HCT116 (cell line): ENCODE measurements around the gene SMIM24. TPM values are rescaled to one million over a fixed set of nuclear protein-coding genes. Genes with fewer than 3 reads are reported as not detected.

ENCODE experiments used
- ATAC-seq: fragments of 200-7000 bp; cut with Tn5 transposase; 2 replicates; pipeline ENCODE4 v1.9.1; 2020; ENCODE audit warnings: mild to moderate bottlenecking, moderate library complexity
- BruUV-seq: library from RNA; stranded (reverse); fragments of 400-500 nt; replicated peaks from 2 replicates; lab custom pipeline; 2021; lab: Mats Ljungman, UMichigan
- CTCF ChIA-PET: fragments of 300-600 bp; sonication (Branson Sonifier 250); formaldehyde crosslinking; loops from one replicate; lab custom pipeline; 2021; ENCODE audit warnings: antibody characterized with exemption; lab: Charles Lee
- POLR2A ChIA-PET: fragments of 300-600, 350-600 bp; sonication (Branson Sonifier 250); formaldehyde crosslinking; loops from one replicate; lab custom pipeline; 2021; ENCODE audit warnings: antibody characterized with exemption; lab: Charles Lee
- RAD21 ChIA-PET, 2 experiments: fragments of 300-600 bp; sonication (Branson Sonifier 250); formaldehyde crosslinking; loops; one replicate each; lab custom pipeline; 2023; ENCODE audit warnings: low total read pairs in 2 of 2; ENCODE audit not compliant: uncharacterized antibody in 2 of 2, unreplicated experiment in 2 of 2, low non-redundant PET in 1 of 2; lab: Charles Lee
- DNase-seq: peaks from one replicate; pipeline ENCODE4 v3.0.0-alpha.2; 2010; ENCODE audit warnings: low read depth, low spot score
- H2AFZ ChIP-seq: fragments of 200-600 bp; shearing (Covaris generic), sonication (generic); 2 replicates; pipeline ENCODE4 v1.6.1; 2017; ENCODE audit warnings: low read depth, mixed run types, mixed read lengths, antibody characterized with exemption, low read length; ENCODE audit not compliant: poor library complexity, severe bottlenecking
- H3K27ac ChIP-seq: 2 replicates; pipeline ENCODE4 v1.5.1; 2012; ENCODE audit warnings: low read depth, low read length
- H3K27me3 ChIP-seq: fragments of 200-600 bp; sonication (generic); 2 replicates; pipeline ENCODE4 v1.6.1; 2016; ENCODE audit warnings: mixed run types, low read length, mixed read lengths; ENCODE audit not compliant: insufficient read depth
- H3K36me3 ChIP-seq, 2 experiments: fragments of 200-500 bp in 1 of 2; fragments of 200-600 bp in 1 of 2; sonication (Bioruptor generic) in 1 of 2; sonication (generic) in 1 of 2; 2 replicates each; pipeline versions ENCODE4 v1.5.1 to v1.6.1; 2014 to 2016; ENCODE audit warnings: low read length in 2 of 2, inconsistent platforms in 1 of 2, mixed read lengths in 1 of 2, mixed run types in 1 of 2; ENCODE audit not compliant: insufficient read depth in 2 of 2, control insufficient read depth in 1 of 2
- H3K4me1 ChIP-seq, 2 experiments: fragments of 200-600 bp in 1 of 2; sonication (generic) in 1 of 2; 2 replicates each; pipeline versions ENCODE4 v1.5.1 to v1.6.1; 2012 to 2017; ENCODE audit warnings: low read length in 2 of 2, inconsistent platforms in 1 of 2, mild to moderate bottlenecking in 1 of 2, mixed read lengths in 1 of 2, mixed run types in 1 of 2, moderate library complexity in 1 of 2; ENCODE audit not compliant: insufficient read depth in 2 of 2, control insufficient read depth in 1 of 2
- H3K4me2 ChIP-seq: fragments of 200-600 bp; sonication (generic); 2 replicates; pipeline ENCODE4 v1.6.1; 2017; ENCODE audit warnings: mixed run types, low read length, mixed read lengths
- H3K4me3 ChIP-seq, 2 experiments: fragments of 200-600 bp in 1 of 2; sonication (generic) in 1 of 2; replicated peaks in 1 of 2; 2 replicates each; pipeline ENCODE4 v1.5.1; 2011 to 2016; ENCODE audit warnings: low read length in 2 of 2, control low read depth in 1 of 2, low read depth in 1 of 2, mild to moderate bottlenecking in 1 of 2, mixed read lengths in 1 of 2, mixed run types in 1 of 2
- H3K79me2 ChIP-seq: fragments of 200-600 bp; sonication (generic); 2 replicates; pipeline ENCODE4 v1.6.1; 2017; ENCODE audit warnings: mild to moderate bottlenecking, mixed run types, low read length, moderate library complexity, mixed read lengths; ENCODE audit not compliant: insufficient read depth
- H3K9ac ChIP-seq: fragments of 200-600 bp; sonication (generic); 2 replicates; pipeline ENCODE4 v1.6.1; 2016; ENCODE audit warnings: low read length, mixed read lengths
- H3K9me2 ChIP-seq: fragments of 200-600 bp; sonication (generic), shearing (Covaris generic); 2 replicates; pipeline ENCODE4 v1.6.1; 2017; ENCODE audit warnings: mixed run types, mild to moderate bottlenecking, moderate library complexity; ENCODE audit not compliant: insufficient read depth
- H3K9me3 ChIP-seq, 2 experiments: fragments of 200-500 bp in 1 of 2; fragments of 200-600 bp in 1 of 2; sonication (Bioruptor generic) in 1 of 2; sonication (generic) in 1 of 2; 2 replicates each; pipeline ENCODE4 v1.6.1; 2014 to 2017; ENCODE audit warnings: low read length in 2 of 2, mixed read lengths in 2 of 2, inconsistent platforms in 1 of 2, low read depth in 1 of 2, mild to moderate bottlenecking in 1 of 2, mixed run types in 1 of 2, moderate library complexity in 1 of 2; ENCODE audit not compliant: control insufficient read depth in 1 of 2, insufficient read depth in 1 of 2
- H4K20me1 ChIP-seq: fragments of 200-600 bp; sonication (generic), shearing (Covaris generic); 2 replicates; pipeline ENCODE4 v1.6.1; 2017; ENCODE audit warnings: mixed run types, mild to moderate bottlenecking, moderate library complexity; ENCODE audit not compliant: insufficient read depth
- CBX3 ChIP-seq: IDR thresholded peaks from 2 replicates; pipeline ENCODE4 v1.6.1; 2012; ENCODE audit warnings: low read depth
- CEBPB ChIP-seq: IDR thresholded peaks from 2 replicates; pipeline ENCODE4 v1.6.1; 2012; ENCODE audit warnings: low read depth
- EGR1 ChIP-seq: IDR thresholded peaks from 2 replicates; pipeline ENCODE4 v1.6.1; 2012; ENCODE audit warnings: low read depth
- EZH2 ChIP-seq: fragments of 200-600 bp; sonication (generic); IDR thresholded peaks from 2 replicates; pipeline ENCODE4 v1.6.1; 2017; ENCODE audit warnings: antibody characterized with exemption, mixed run types
- EZH2phosphoT487 ChIP-seq: fragments of 200-600 bp; IDR thresholded peaks from 2 replicates; pipeline ENCODE4 v1.6.1; 2018; ENCODE audit warnings: antibody characterized with exemption, borderline replicate concordance
- FOSL1 ChIP-seq: IDR thresholded peaks from 2 replicates; pipeline ENCODE4 v1.6.1; 2012; ENCODE audit warnings: low read depth
- JUND ChIP-seq: IDR thresholded peaks from 2 replicates; pipeline ENCODE4 v1.6.1; 2012
- POLR2A ChIP-seq: IDR thresholded peaks from 2 replicates; pipeline ENCODE4 v1.7.0; 2011; ENCODE audit warnings: borderline replicate concordance; ENCODE audit not compliant: insufficient read depth, insufficient read length; ENCODE audit errors: extremely low read depth
- POLR2AphosphoS5 ChIP-seq: IDR thresholded peaks from 2 replicates; pipeline ENCODE4 v1.6.1; 2011; ENCODE audit warnings: mild to moderate bottlenecking, low read depth, low read length, moderate library complexity
- SIN3A ChIP-seq: IDR thresholded peaks from 2 replicates; pipeline ENCODE4 v1.6.1; 2012; ENCODE audit warnings: low read depth
- SRF ChIP-seq: IDR thresholded peaks from 2 replicates; pipeline ENCODE4 v1.6.1; 2012; ENCODE audit warnings: low read depth
- YY1 ChIP-seq: IDR thresholded peaks from 2 replicates; pipeline ENCODE4 v1.6.1; 2011; ENCODE audit warnings: low read length, low read depth, moderate library complexity, mild to moderate bottlenecking; ENCODE audit not compliant: insufficient replicate concordance; ENCODE audit errors: extremely low read depth
- ZFX ChIP-seq: fragments of 450-650 bp; IDR thresholded peaks from 2 replicates; pipeline ENCODE4 v1.6.1; 2017
- intact Hi-C: fragments of 100-400 bp; cut with micrococcal nuclease; formaldehyde crosslinking; loops from 2 replicates; pipeline ENCODE4 v1.10.0; 2022
- total RNA-seq: library from RNA; stranded (reverse); gene quantifications from one replicate; pipeline ENCODE4 v1.2.1, GENCODE V29; 2021; ENCODE audit not compliant: unreplicated experiment
- TF ChIP-seq, protein P1 (sequence below): IDR thresholded peaks from 2 replicates; pipeline ENCODE4 v1.6.1; 2012
- TF ChIP-seq, protein P2 (sequence below), 3 experiments: fragments of 200-600 bp in 1 of 3; sonication (generic) in 1 of 3; IDR thresholded peaks in 2 of 3; conservative IDR thresholded peaks in 1 of 3; 2 replicates each; pipeline ENCODE4 v1.5.1; 2012 to 2017; ENCODE audit warnings: low read depth in 2 of 3, low read length in 2 of 3, antibody characterized with exemption in 1 of 3, borderline replicate concordance in 1 of 3, control low read depth in 1 of 3, mild to moderate bottlenecking in 1 of 3, mixed read lengths in 1 of 3, mixed run types in 1 of 3, moderate library complexity in 1 of 3; ENCODE audit not compliant: insufficient read depth in 1 of 3
- TF ChIP-seq, protein P3 (sequence below): IDR thresholded peaks from 2 replicates; pipeline ENCODE4 v1.6.1; 2011; ENCODE audit warnings: mild to moderate bottlenecking, low read length, moderate library complexity; ENCODE audit not compliant: insufficient replicate concordance; ENCODE audit errors: extremely low read depth

SMIM24 gene
- total RNA-seq, 1 experiment from 2014 or later, result not detected

DNA sequence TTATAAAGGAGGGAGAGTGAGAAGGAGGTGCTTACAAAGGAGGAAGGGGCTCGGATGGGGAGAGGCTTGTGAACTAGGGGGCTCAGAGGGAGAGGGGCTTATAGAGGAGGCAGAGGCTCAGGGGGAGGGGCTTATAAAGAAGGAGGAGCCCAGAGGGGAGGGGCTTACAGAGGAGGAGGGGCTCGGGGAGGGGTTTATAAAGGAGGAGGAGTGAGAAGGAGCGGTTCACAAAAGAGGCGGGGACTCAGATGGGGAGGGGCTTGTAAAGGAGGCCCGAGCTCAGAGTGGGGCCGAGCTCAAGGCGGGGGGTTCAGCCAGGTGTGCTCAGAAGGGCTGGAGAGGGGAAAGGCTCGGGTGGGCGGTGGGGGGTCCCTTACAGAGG is 500 bp downstream of the SMIM24 start:
- Histone ChIP-seq H3K4me2 (no peak overlapping the region), H3K9ac (no peak overlapping the region), H3K27ac (no peak overlapping the region), H3K4me3 (no peak overlapping the region), H4K20me1 (no peaks in the 10 kb centered on the region), H3K36me3 (no peaks in the 10 kb centered on the region), H3K4me1 (peaks cover 0 to 7% of the 10 kb centered on the region in 2 experiments; a peak in 2 of 4 replicates), H3K9me3 (no peaks in the 10 kb centered on the region), H3K79me2 (no peaks in the 10 kb centered on the region), H3K27me3 (peaks cover 4% of the 10 kb centered on the region; the same call in 1 of the 2 replicates), H3K9me2 (no peaks in the 10 kb centered on the region), H2AFZ (no peak overlapping the region)
- no TSS peak for BruUV-seq
- intact Hi-C loops, result no loop called here
- CTCF ChIA-PET, result interaction anchor here (0.9 to 1.0 kb wide), 2 partner anchors 153 to 175 kb away, joined by 3 to 5 read pairs; no protein-coding TSS in a partner anchor
- RAD21 ChIA-PET, result no interaction called here
- DNase-seq (no peak), ATAC-seq (peak; percentile 71)
- TF ChIP-seq, protein P1, sequence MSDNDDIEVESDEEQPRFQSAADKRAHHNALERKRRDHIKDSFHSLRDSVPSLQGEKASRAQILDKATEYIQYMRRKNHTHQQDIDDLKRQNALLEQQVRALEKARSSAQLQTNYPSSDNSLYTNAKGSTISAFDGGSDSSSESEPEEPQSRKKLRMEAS, result no peak
- POLR2A ChIA-PET, result interaction anchor here (0.6 kb wide), 1 partner anchor 156 kb away, joined by 5 read pairs; no protein-coding TSS in a partner anchor

DNA sequence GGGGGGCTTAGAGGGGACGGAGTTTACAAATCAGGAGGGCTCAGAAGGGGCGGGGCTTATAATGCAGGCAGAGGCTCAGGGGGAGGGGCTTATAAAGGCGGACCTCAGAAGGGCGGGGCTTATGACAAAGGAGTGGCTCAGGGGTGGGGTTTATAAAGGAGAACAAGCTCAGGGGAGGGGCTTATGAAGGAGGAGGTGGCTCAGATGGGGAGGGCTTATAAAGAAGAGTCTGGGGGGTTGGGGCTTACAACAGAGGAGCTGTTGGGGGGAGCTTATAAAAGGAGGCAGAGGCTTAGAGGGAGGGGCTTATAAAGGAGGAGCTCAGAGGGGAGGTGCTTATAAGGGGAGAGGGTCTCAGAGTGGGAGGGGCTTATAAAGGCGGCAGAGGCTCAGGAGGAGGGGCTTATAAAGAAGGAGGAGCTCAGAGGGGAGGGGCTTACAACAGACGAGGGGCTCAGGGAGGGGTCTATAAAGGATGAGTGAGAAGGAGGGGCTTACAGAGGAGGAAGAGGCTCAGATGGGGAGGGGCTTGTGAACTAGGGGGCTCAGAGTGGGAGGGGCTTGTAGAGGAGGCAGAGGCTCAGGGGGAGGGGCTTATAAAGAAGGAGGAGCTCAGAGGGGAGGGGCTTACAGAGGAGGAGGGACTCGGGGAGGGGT is 1.0 kb downstream of the SMIM24 start:
- ATAC-seq (peak; percentile 72), DNase-seq (peak; percentile 27)
- BruUV-seq, result no TSS peak
- H3K9me3 ChIP-seq, result no peaks in the 10 kb centered on the region
- CTCF ChIA-PET, result interaction anchor here (0.9 to 1.0 kb wide), 2 partner anchors 153 to 174 kb away, joined by 3 to 5 read pairs; no protein-coding TSS in a partner anchor
- H3K36me3 ChIP-seq, result no peaks in the 10 kb centered on the region
- H3K9ac ChIP-seq, result no peak overlapping the region
- intact Hi-C loops, result no loop called here
- peaks cover 9% of the 10 kb centered on the region; the same call in 1 of the 2 replicates for H3K27me3 ChIP-seq
- POLR2A ChIA-PET, result interaction anchor here (0.5 to 0.6 kb wide), 2 partner anchors 156 to 1814 kb away, joined by 4 to 5 read pairs; no protein-coding TSS in a partner anchor
- no peak for TF ChIP-seq FOSL1
- no peak for TF ChIP-seq SRF
- no peak for TF ChIP-seq EZH2
- TF ChIP-seq EZH2phosphoT487, result no peak
- no peak for TF ChIP-seq POLR2A
- TF ChIP-seq, protein P2, sequence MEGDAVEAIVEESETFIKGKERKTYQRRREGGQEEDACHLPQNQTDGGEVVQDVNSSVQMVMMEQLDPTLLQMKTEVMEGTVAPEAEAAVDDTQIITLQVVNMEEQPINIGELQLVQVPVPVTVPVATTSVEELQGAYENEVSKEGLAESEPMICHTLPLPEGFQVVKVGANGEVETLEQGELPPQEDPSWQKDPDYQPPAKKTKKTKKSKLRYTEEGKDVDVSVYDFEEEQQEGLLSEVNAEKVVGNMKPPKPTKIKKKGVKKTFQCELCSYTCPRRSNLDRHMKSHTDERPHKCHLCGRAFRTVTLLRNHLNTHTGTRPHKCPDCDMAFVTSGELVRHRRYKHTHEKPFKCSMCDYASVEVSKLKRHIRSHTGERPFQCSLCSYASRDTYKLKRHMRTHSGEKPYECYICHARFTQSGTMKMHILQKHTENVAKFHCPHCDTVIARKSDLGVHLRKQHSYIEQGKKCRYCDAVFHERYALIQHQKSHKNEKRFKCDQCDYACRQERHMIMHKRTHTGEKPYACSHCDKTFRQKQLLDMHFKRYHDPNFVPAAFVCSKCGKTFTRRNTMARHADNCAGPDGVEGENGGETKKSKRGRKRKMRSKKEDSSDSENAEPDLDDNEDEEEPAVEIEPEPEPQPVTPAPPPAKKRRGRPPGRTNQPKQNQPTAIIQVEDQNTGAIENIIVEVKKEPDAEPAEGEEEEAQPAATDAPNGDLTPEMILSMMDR (IDR thresholded peaks at IDR 0.05 in 2 of 3, conservative IDR thresholded peaks at IDR 0.05 in 1 of 3; ENCODE audit: borderline replicate concordance in 1 of 3, insufficient read depth in 1 of 3, low read depth in 2 of 3, low read length in 2 of 3), result no peak
- TF ChIP-seq CBX3, result no peak
- no peak for TF ChIP-seq CEBPB
- no peak for TF ChIP-seq EGR1
- TF ChIP-seq JUND, result no peak
- TF ChIP-seq YY1, result no peak
- TF ChIP-seq, protein P3, sequence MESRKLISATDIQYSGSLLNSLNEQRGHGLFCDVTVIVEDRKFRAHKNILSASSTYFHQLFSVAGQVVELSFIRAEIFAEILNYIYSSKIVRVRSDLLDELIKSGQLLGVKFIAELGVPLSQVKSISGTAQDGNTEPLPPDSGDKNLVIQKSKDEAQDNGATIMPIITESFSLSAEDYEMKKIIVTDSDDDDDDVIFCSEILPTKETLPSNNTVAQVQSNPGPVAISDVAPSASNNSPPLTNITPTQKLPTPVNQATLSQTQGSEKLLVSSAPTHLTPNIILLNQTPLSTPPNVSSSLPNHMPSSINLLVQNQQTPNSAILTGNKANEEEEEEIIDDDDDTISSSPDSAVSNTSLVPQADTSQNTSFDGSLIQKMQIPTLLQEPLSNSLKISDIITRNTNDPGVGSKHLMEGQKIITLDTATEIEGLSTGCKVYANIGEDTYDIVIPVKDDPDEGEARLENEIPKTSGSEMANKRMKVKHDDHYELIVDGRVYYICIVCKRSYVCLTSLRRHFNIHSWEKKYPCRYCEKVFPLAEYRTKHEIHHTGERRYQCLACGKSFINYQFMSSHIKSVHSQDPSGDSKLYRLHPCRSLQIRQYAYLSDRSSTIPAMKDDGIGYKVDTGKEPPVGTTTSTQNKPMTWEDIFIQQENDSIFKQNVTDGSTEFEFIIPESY, result no peak
- TF ChIP-seq ZFX, result no peak
- no peak for TF ChIP-seq POLR2AphosphoS5
- TF ChIP-seq, protein P1, result no peak
- TF ChIP-seq SIN3A, result no peak
- no peaks in the 10 kb centered on the region for H3K79me2 ChIP-seq
- H3K4me2 ChIP-seq, result no peak overlapping the region
- no peaks in the 10 kb centered on the region for H4K20me1 ChIP-seq
- H2AFZ ChIP-seq, result no peak overlapping the region
- RAD21 ChIA-PET, result no interaction called here
- no peak overlapping the region for H3K27ac ChIP-seq
- peaks cover 0 to 7% of the 10 kb centered on the region in 2 experiments; a peak in 2 of 4 replicates for H3K4me1 ChIP-seq
- no peak overlapping the region for H3K4me3 ChIP-seq
- H3K9me2 ChIP-seq, result no peaks in the 10 kb centered on the region
